Neutrophil (primary cell): ENCODE results near the gene OR6C2.
"Not testable (repeated sequence)": the region's sequence is repeated elsewhere in the genome, so short reads cannot be mapped to it uniquely, and the experiment has no call there.

Experiments
- H3K27ac ChIP-seq: fragments of 200-600 bp; sonication (generic); 2 replicates; pipeline ENCODE4 v1.5.1; 2016; ENCODE audit warnings: mild to moderate bottlenecking, moderate library complexity
- H3K27me3 ChIP-seq: fragments of 200-600 bp; sonication (generic); 2 replicates; pipeline ENCODE4 v1.6.0; 2016; ENCODE audit warnings: mild to moderate bottlenecking
- H3K36me3 ChIP-seq: fragments of 200-600 bp; sonication (generic); 2 replicates; pipeline ENCODE4 v1.5.1; 2017
- H3K4me1 ChIP-seq, 2 experiments: fragments of 200-600 bp in 1 of 2; sonication (generic) in 1 of 2; 1 replicate in 1 of 2; 2 replicates in 1 of 2; pipeline versions ENCODE4 v1.5.1 to v1.6.1; 2013 to 2016; ENCODE audit warnings: low read depth in 1 of 2, low read length in 1 of 2, mild to moderate bottlenecking in 1 of 2, moderate library complexity in 1 of 2; ENCODE audit not compliant: control insufficient read depth in 1 of 2, insufficient read depth in 1 of 2
- H3K4me3 ChIP-seq, 2 experiments: fragments of 200-600 bp in 1 of 2; sonication (generic) in 1 of 2; 1 replicate in 1 of 2; 2 replicates in 1 of 2; pipeline ENCODE4 v1.5.1; 2013 to 2016; ENCODE audit warnings: low read depth in 1 of 2, low read length in 1 of 2, mild to moderate bottlenecking in 1 of 2, moderate library complexity in 1 of 2
- H3K9me3 ChIP-seq: fragments of 200-600 bp; sonication (generic); 2 replicates; pipeline ENCODE4 v1.5.1; 2016
- CTCF ChIP-seq: fragments of 200-600 bp; sonication (generic); IDR thresholded peaks from 2 replicates; pipeline ENCODE4 v1.5.1; 2016; ENCODE audit warnings: antibody characterized with exemption

Gene OR6C2

GRCh38 chr12:55472264-55472663 lies 28.4 kb downstream of the OR6C2 start:
- Histone ChIP-seq H3K27me3 (peaks cover 65% of the 10 kb centered on the region), H3K9me3 (no peaks in the 10 kb centered on the region), H3K4me3 (no peak overlapping the region), H3K4me1 (no peaks in the 10 kb centered on the region), H3K27ac (no peak overlapping the region), H3K36me3 (no peaks in the 10 kb centered on the region)
- TF ChIP-seq CTCF: no peak

GRCh38 chr12:55479136-55479535 lies 35.3 kb downstream of the OR6C2 start:
- H3K27ac ChIP-seq, H3K36me3 ChIP-seq, H3K4me3 ChIP-seq, H3K9me3 ChIP-seq, H3K4me1 ChIP-seq: not testable (repeated sequence)
- peaks cover 29% of the 10 kb centered on the region for H3K27me3 ChIP-seq

GRCh38 chr12:55484284-55484683 lies 40.4 kb downstream of the OR6C2 start:
- not testable (repeated sequence) for H3K27me3 ChIP-seq, H3K4me1 ChIP-seq, H3K4me3 ChIP-seq

GRCh38 chr12:55492078-55492477 lies 48.2 kb downstream of the OR6C2 start, which contains the start of gene OR6C68:
TSS of gene OR6C68 (plus strand) at chr12:55492378. CDS start at chr12:55492378, 0 bp downstream.
- TF ChIP-seq CTCF: no peak
- Histone ChIP-seq H3K9me3 (no peaks in the 10 kb centered on the region), H3K4me1 (no peaks in the 10 kb centered on the region), H3K27me3 (peaks cover 7% of the 10 kb centered on the region), H3K4me3 (no peak within 1 kb of the TSS), H3K27ac (no peak within 1 kb of the TSS), H3K36me3 (no peaks in the 10 kb centered on the region)

More at GRCh38 chr12:55484284-55484683, 40.4 kb downstream of the OR6C2 start:
- H3K9me3 ChIP-seq, H3K27ac ChIP-seq, H3K36me3 ChIP-seq: not testable (repeated sequence)

GRCh38 chr12:55495490-55495889 lies 51.6 kb downstream of the OR6C2 start:
- H3K27me3 ChIP-seq: peaks cover 7% of the 10 kb centered on the region
- no peaks in the 10 kb centered on the region for H3K4me1 ChIP-seq
- H3K36me3 ChIP-seq: no peaks in the 10 kb centered on the region
- H3K4me3 ChIP-seq: no peak overlapping the region
- no peak for TF ChIP-seq CTCF
- H3K27ac ChIP-seq: no peak overlapping the region
- no peaks in the 10 kb centered on the region for H3K9me3 ChIP-seq

GRCh38 chr12:55499231-55499630 lies 55.4 kb downstream of the OR6C2 start:
- no peak overlapping the region for H3K27ac ChIP-seq
- TF ChIP-seq CTCF: no peak
- H3K9me3 ChIP-seq: no peaks in the 10 kb centered on the region
- H3K27me3 ChIP-seq: no peaks in the 10 kb centered on the region
- H3K36me3 ChIP-seq: no peaks in the 10 kb centered on the region
- no peak overlapping the region for H3K4me3 ChIP-seq
- H3K4me1 ChIP-seq: no peaks in the 10 kb centered on the region

GRCh38 chr12:55499810-55500252 lies 56.0 kb downstream of the OR6C2 start:
- H3K27ac ChIP-seq: no peak overlapping the region
- no peaks in the 10 kb centered on the region for H3K36me3 ChIP-seq
- no peaks in the 10 kb centered on the region for H3K4me1 ChIP-seq
- H3K4me3 ChIP-seq: no peak overlapping the region
- H3K27me3 ChIP-seq: no peaks in the 10 kb centered on the region
- no peak for TF ChIP-seq CTCF
- no peaks in the 10 kb centered on the region for H3K9me3 ChIP-seq
